Endodermal cell (in vitro differentiated cells): Measurements from ENCODE around the gene EPHA4. TPM values are rescaled to one million over a fixed set of nuclear protein-coding genes. Genes with fewer than 3 reads are reported as not detected.

Source experiments
- DNase-seq: peaks from one replicate; pipeline ENCODE4 v3.0.0-alpha.2; 2017
- H3K27ac ChIP-seq: 2 replicates; pipeline ENCODE4 v1.5.1; 2013; ENCODE audit warnings: mild to moderate bottlenecking, low read depth, low read length, moderate library complexity
- H3K27me3 ChIP-seq: 2 replicates; pipeline ENCODE4 v1.6.1; 2013; ENCODE audit warnings: mild to moderate bottlenecking, low read length, moderate library complexity; ENCODE audit not compliant: insufficient read depth, control insufficient read depth, poor library complexity, severe bottlenecking
- H3K36me3 ChIP-seq: 2 replicates; pipeline ENCODE4 v1.7.0; 2013; ENCODE audit warnings: mild to moderate bottlenecking, low read length, moderate library complexity; ENCODE audit not compliant: control insufficient read depth, insufficient read depth
- H3K4me1 ChIP-seq: one replicate; pipeline ENCODE4 v1.7.0; 2013; ENCODE audit warnings: low read length; ENCODE audit not compliant: control insufficient read depth, insufficient read depth
- H3K4me3 ChIP-seq: 2 replicates; pipeline ENCODE4 v1.5.1; 2013; ENCODE audit warnings: mild to moderate bottlenecking, low read length, moderate library complexity
- H3K9ac ChIP-seq: 2 replicates; pipeline ENCODE4 v1.6.1; 2013; ENCODE audit warnings: mild to moderate bottlenecking, low read length, moderate library complexity; ENCODE audit not compliant: poor library complexity, severe bottlenecking; ENCODE audit errors: extremely low read depth
- H3K9me3 ChIP-seq: 2 replicates; pipeline ENCODE4 v1.6.1; 2013; ENCODE audit warnings: mild to moderate bottlenecking, low read length, moderate library complexity; ENCODE audit not compliant: control insufficient read depth
- H3K27ac Mint-ChIP-seq: 2 replicates; pipeline ENCODE4 v1.8.0; 2020; ENCODE audit warnings: mixed read lengths
- H3K27me3 Mint-ChIP-seq: 2 replicates; pipeline ENCODE4 v1.8.0; 2021; ENCODE audit warnings: mild to moderate bottlenecking, mixed read lengths; ENCODE audit not compliant: insufficient read depth
- H3K36me3 Mint-ChIP-seq: 2 replicates; pipeline ENCODE4 v1.8.0; 2020; ENCODE audit warnings: low read depth, mixed read lengths
- H3K4me1 Mint-ChIP-seq: 2 replicates; pipeline ENCODE4 v1.8.0; 2020; ENCODE audit warnings: mixed read lengths
- H3K4me3 Mint-ChIP-seq: 2 replicates; pipeline ENCODE4 v1.8.0; 2020; ENCODE audit warnings: mild to moderate bottlenecking, moderate library complexity, mixed read lengths
- H3K9me3 Mint-ChIP-seq: 2 replicates; pipeline ENCODE4 v1.8.0; 2020; ENCODE audit warnings: mild to moderate bottlenecking, mixed read lengths
- CTCF ChIP-seq: fragments of 200-600 bp; sonication (generic); conservative IDR thresholded peaks from 2 replicates; pipeline ENCODE4 v1.5.0; 2021; ENCODE audit warnings: antibody characterized with exemption, mild to moderate bottlenecking
- WGBS, 2 experiments: methylation state at CpG; one replicate each; pipeline versions ENCODE4 v1.1.5 to v1.1.7; 2013; ENCODE audit warnings: missing lambda C conversion rate in 2 of 2, mixed read lengths in 1 of 2; ENCODE audit not compliant: insufficient coverage in 1 of 2, insufficient read length in 1 of 2; 5-methylcytosine and 5-hydroxymethylcytosine counted together
- total RNA-seq, 2 donors: library from RNA; stranded (reverse); fragmentation: NEBNext Ultra II Directional in 1 of 2; extraction: Animal tissue kit (Norgen Biotek cat#: 25700) in 1 of 2; gene quantifications; 2 replicates in 1 of 2; 3 replicates in 1 of 2; pipeline ENCODE4 v1.2.1, GENCODE V29; 2021

Gene EPHA4
- total RNA-seq, 2 donors from 2014 or later = 74.1 to 87.3 TPM

DNA sequence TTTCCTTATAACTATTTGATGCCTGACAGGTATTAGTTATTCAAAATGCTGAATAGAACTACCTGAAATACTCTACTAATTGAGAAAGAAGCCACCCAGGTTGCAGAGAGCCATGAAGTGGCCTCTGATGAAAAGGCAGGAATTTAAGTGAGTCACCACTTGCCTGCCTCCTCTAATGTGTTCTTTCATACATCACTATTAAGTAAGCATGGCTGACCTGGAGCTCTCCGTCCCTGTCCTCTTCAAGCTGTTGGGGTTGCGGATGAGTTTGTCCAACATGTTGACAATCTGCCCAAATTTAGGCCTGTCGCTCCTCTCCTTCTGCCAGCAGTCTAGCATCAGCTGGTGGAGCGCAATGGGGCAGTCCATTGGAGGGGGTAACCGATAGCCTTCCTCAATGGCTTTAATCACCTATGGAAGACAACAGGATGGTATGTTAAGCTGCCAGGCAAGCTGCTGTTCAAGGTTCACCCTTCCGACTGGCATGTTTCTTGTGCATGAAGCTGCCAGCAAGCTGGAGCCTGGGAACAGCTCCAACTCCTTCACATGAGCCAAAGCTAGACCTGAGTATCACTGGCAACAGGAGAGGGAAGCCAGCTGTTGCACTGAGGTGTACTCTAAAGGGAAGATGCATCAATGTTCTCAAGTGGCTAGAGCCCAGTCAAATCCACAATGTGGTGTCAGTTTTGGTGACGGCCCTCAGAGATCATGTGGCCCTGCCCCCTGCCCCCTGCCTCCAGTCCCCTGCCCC is 142.2 kb downstream of the EPHA4 start:
- H3K27me3 Mint-ChIP-seq = no peaks in the 10 kb centered on the region
- 90 to 95% methylated on average over 4 to 7 of the region's 7 CpGs for WGBS, 2 experiments
- no peak overlapping the region for H3K4me3 Mint-ChIP-seq
- Histone ChIP-seq H3K4me1 (peaks cover 9% of the 10 kb centered on the region), H3K36me3 (peaks cover 82% of the 10 kb centered on the region), H3K9me3 (no peaks in the 10 kb centered on the region), H3K4me3 (no peak overlapping the region), H3K27me3 (no peaks in the 10 kb centered on the region), H3K27ac (no peak overlapping the region), H3K9ac (no peak overlapping the region)
- peaks cover 13% of the 10 kb centered on the region for H3K4me1 Mint-ChIP-seq
- H3K27ac Mint-ChIP-seq = no peak overlapping the region
- H3K9me3 Mint-ChIP-seq = no peaks in the 10 kb centered on the region
- H3K36me3 Mint-ChIP-seq = peaks cover 65% of the 10 kb centered on the region
- no peak for DNase-seq
- no peak for TF ChIP-seq CTCF

- peaks cover 65% of the 10 kb centered on the region for H3K36me3 Mint-ChIP-seq
- WGBS, 2 experiments = 89% methylated on average over 2 of the region's 2 CpGs; no CpG with 5 or more reads in 1 of the 2 experiments
These were observed 143.2 kb downstream of the EPHA4 start for GRCh38 chr2:221428896-221429295.

DNA sequence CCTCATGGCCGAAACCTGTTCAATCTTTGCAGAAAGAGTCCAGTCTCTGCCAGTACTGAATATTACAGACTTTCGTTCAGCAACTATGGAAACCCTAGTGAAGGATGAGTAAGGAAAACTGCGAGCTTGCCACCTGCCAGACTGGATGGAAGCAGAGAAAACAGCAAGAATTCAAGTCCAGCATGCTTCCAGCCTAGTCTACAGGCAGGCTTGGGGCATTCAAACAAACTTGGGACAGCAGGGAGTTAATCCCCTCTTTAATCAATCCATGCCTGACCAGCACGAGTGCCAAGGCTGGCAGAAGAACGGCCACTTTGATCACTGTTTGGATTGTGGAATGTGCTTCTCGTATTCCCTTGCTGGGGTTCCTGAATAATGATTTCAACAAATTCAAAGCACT is 145.2 kb downstream of the EPHA4 start:
- peaks cover 66% of the 10 kb centered on the region for H3K36me3 Mint-ChIP-seq
- peaks cover 82% of the 10 kb centered on the region for H3K36me3 ChIP-seq

More at GRCh38 chr2:221428896-221429295, 143.2 kb downstream of the EPHA4 start:
- no peak for TF ChIP-seq CTCF
- no peak overlapping the region for H3K4me3 ChIP-seq
- H3K9ac ChIP-seq = no peak overlapping the region
- H3K27me3 ChIP-seq = no peaks in the 10 kb centered on the region
- peaks cover 81% of the 10 kb centered on the region for H3K36me3 ChIP-seq
- no peak for DNase-seq
- no peaks in the 10 kb centered on the region for H3K9me3 ChIP-seq
- no peak overlapping the region for H3K27ac ChIP-seq
- H3K9me3 Mint-ChIP-seq = no peaks in the 10 kb centered on the region
- H3K4me3 Mint-ChIP-seq = no peak overlapping the region
- H3K27ac Mint-ChIP-seq = no peak overlapping the region
- no peaks in the 10 kb centered on the region for H3K27me3 Mint-ChIP-seq
- H3K4me1 ChIP-seq = no peaks in the 10 kb centered on the region
- peaks cover 5% of the 10 kb centered on the region for H3K4me1 Mint-ChIP-seq

More for the DNA sequence above, 145.2 kb downstream of the EPHA4 start:
- no peak overlapping the region for H3K27ac Mint-ChIP-seq
- Histone ChIP-seq H3K9me3 (peaks cover 3% of the 10 kb centered on the region), H3K27me3 (no peaks in the 10 kb centered on the region), H3K9ac (no peak overlapping the region), H3K4me3 (no peak overlapping the region), H3K4me1 (no peaks in the 10 kb centered on the region), H3K27ac (no peak overlapping the region)
- no peak for DNase-seq
- WGBS, 2 experiments = 67 to 87% methylated on average over 5 to 6 of the region's 6 CpGs
- no peak overlapping the region for H3K4me3 Mint-ChIP-seq
- no peaks in the 10 kb centered on the region for H3K27me3 Mint-ChIP-seq
- no peak for TF ChIP-seq CTCF
- peaks cover 5% of the 10 kb centered on the region for H3K4me1 Mint-ChIP-seq
- H3K9me3 Mint-ChIP-seq = no peaks in the 10 kb centered on the region
